HepG2 (cell line): ENCODE measurements around the gene ARFGEF2. TPM values are rescaled to one million over a fixed set of nuclear protein-coding genes. Genes with fewer than 3 reads are reported as not detected.

Experiments
- DMTF1 ChIP-seq: sonication (generic); formaldehyde crosslinking; IDR thresholded peaks from 2 replicates; pipeline ENCODE4 v1.4.0; 2020; ENCODE audit warnings: mild to moderate bottlenecking, missing genetic modification reagents
- ESRRA ChIP-seq: sonication (generic); formaldehyde crosslinking; IDR thresholded peaks from 2 replicates; pipeline ENCODE4 v1.5.1; 2020; ENCODE audit warnings: mild to moderate bottlenecking, low read depth, missing genetic modification reagents
- FOXA3 ChIP-seq: IDR thresholded peaks from 2 replicates; pipeline ENCODE4 v1.6.1; 2016; ENCODE audit warnings: missing genetic modification reagents, missing compliant biosample characterization
- HDAC2 ChIP-seq: sonication (generic); formaldehyde crosslinking; IDR thresholded peaks from 2 replicates; pipeline ENCODE4 v1.4.0; 2020; ENCODE audit warnings: missing genetic modification reagents
- HNRNPK ChIP-seq: fragments of 200-400 bp; formaldehyde crosslinking; IDR thresholded peaks from 2 replicates; pipeline ENCODE4 v1.6.1; 2018; ENCODE audit warnings: low read length, low read depth, moderate library complexity, mild to moderate bottlenecking; ENCODE audit not compliant: poor library complexity, severe bottlenecking
- KDM6A ChIP-seq: IDR thresholded peaks from 2 replicates; pipeline ENCODE4 v1.6.1; 2016; ENCODE audit warnings: low read depth
- KLF12 ChIP-seq: sonication (generic); formaldehyde crosslinking; IDR thresholded peaks from 2 replicates; pipeline ENCODE4 v1.4.0; 2020; ENCODE audit warnings: missing genetic modification reagents, borderline replicate concordance
- MED13 ChIP-seq: sonication (generic); formaldehyde crosslinking; IDR thresholded peaks from 2 replicates; pipeline ENCODE4 v1.5.0; 2020; ENCODE audit warnings: missing genetic modification reagents
- NFYB ChIP-seq: sonication (generic); formaldehyde crosslinking; IDR thresholded peaks from 2 replicates; pipeline ENCODE4 v1.4.0; 2020; ENCODE audit warnings: missing genetic modification reagents
- PCBP1 ChIP-seq: fragments of 200-400 bp; formaldehyde crosslinking; IDR thresholded peaks from 2 replicates; pipeline ENCODE4 v1.6.1; 2017; ENCODE audit warnings: mild to moderate bottlenecking, low read depth, low read length, borderline replicate concordance
- THAP11 ChIP-seq: IDR thresholded peaks from 2 replicates; pipeline ENCODE4 v1.6.1; 2016; ENCODE audit warnings: missing biosample characterization, missing genetic modification reagents
- U2AF1 ChIP-seq: fragments of 200-400 bp; formaldehyde crosslinking; optimal IDR thresholded peaks from 2 replicates; pipeline ENCODE3; 2017; ENCODE audit warnings: mild to moderate bottlenecking, low read depth, low read length
- ZNF235 ChIP-seq: sonication (generic); formaldehyde crosslinking; IDR thresholded peaks from 2 replicates; pipeline ENCODE4 v1.8.1; 2023; ENCODE audit warnings: mild to moderate bottlenecking, missing genetic modification reagents, borderline replicate concordance
- ZNF318 ChIP-seq: sonication (generic); formaldehyde crosslinking; IDR thresholded peaks from 2 replicates; pipeline ENCODE4 v1.4.0; 2020; ENCODE audit warnings: mild to moderate bottlenecking, missing genetic modification reagents
- ZNF788 ChIP-seq: sonication (generic); formaldehyde crosslinking; IDR thresholded peaks from 2 replicates; pipeline ENCODE4 v1.5.0; 2020; ENCODE audit warnings: mild to moderate bottlenecking, missing genetic modification reagents, borderline replicate concordance
- ZNF83 ChIP-seq: sonication (generic); formaldehyde crosslinking; IDR thresholded peaks from 2 replicates; pipeline ENCODE4 v1.4.0; 2020; ENCODE audit warnings: missing genetic modification reagents, mild to moderate bottlenecking, borderline replicate concordance
- ZSCAN21 ChIP-seq: sonication (generic); formaldehyde crosslinking; IDR thresholded peaks from 2 replicates; pipeline ENCODE4 v1.8.0; 2022; ENCODE audit warnings: mild to moderate bottlenecking, missing genetic modification reagents, moderate library complexity, borderline replicate concordance
- ZZZ3 ChIP-seq: sonication (generic); formaldehyde crosslinking; IDR thresholded peaks from 2 replicates; pipeline ENCODE4 v1.4.0; 2020; ENCODE audit warnings: missing genetic modification reagents, mild to moderate bottlenecking, borderline replicate concordance
- polyA plus RNA-seq, 8 experiments: library from polyadenylated mRNA; depleted of rRNA in 3 of 8; stranded (reverse) in 7 of 8; unstranded in 1 of 8; fragments of >200 nt; fragmentation: Illumina TruSeq in 4 of 8; extraction: Trizol in 4 of 8; gene quantifications; 2 replicates each; pipeline versions ENCODE4 v1.2.1 to v1.2.3, GENCODE V29; 2011 to 2016; ENCODE audit warnings: low read depth in 4 of 8, missing spikeins in 1 of 8, mixed read lengths in 1 of 8; ENCODE audit not compliant: insufficient read depth in 1 of 8
- total RNA-seq, 5 experiments: library from RNA; depleted of rRNA; stranded (reverse); fragments of >200 nt; fragmentation: Illumina TruSeq; extraction: Trizol; gene quantifications; 2 replicates each; pipeline ENCODE4 v1.2.3, GENCODE V29; 2016; ENCODE audit warnings: low read depth in 1 of 5

The ARFGEF2 gene
- total and polyA plus RNA-seq, 2 of the 13 experiments (the other 11 are each of a cell fraction or from before 2014, with no cell fraction given), result 44.0 to 60.8 TPM

DNA sequence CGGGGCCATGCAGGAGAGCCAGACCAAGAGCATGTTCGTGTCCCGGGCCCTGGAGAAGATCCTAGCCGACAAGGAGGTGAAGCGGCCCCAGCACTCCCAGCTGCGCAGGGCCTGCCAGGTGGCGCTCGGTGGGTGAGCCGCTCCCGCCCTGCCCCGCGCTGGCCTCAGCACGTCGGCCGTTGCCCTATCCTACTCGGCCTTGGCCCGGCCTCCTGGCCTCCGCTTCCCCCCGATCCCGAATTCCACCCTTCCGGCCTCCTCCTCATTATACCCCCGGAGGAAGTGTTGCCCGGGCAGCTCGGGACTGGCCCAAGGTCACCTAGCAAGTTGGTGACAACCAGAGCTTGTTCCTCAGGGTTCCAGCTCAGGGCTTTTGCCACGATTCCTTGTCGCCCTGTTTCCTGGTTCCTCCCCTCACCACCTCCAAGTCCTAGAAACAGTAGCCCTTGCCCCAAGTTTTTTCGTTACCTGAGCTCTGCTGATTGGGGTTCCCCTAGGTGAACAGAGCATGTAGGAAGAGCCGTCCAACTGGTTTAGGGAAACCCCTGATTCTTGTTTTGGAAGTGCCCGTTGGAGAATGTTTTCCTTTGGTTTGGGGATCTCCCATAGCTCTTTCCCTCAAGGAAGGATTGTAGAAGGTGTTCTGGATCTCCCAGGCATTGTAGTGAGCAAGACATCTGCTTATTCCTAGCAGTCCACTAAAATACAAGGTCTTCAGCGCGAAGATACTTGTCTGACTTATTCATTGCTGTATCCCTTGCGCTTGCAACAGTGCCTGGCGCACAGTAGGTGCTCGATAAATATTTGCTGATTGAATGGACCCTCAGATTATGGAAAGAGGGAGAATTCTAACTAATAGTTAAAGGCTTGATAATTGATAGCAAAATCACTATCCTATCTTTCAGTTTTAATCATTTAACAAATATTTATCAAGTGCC is 641 bp downstream of the ARFGEF2 start (continued):
- TF ChIP-seq ZNF318 (CRISPR knock-in tag) (0 out of 2 replicates have a peak, but pooled peaks have one; percentile 62), HNRNPK (peak; percentile 0), KLF12 (CRISPR knock-in tag) (peak; percentile 33; the same call in 1 of the 2 replicates), KDM6A (peak; percentile 27; the same call in 1 of the 2 replicates), ESRRA (CRISPR knock-in tag) (peak; percentile 55), MED13 (CRISPR knock-in tag) (peak; percentile 75), NFYB (no peak), THAP11 (0 out of 2 replicates have a peak, but pooled peaks have one; percentile 8), ZSCAN21 (CRISPR knock-in tag) (peak; percentile 92), ZNF788 (CRISPR knock-in tag) (peak; percentile 73), ZZZ3 (CRISPR knock-in tag) (peak; percentile 82; the same call in 1 of the 2 replicates), DMTF1 (peak; percentile 95; the same call in 1 of the 2 replicates), U2AF1 (peak; percentile 26), FOXA3 (CRISPR knock-in tag) (no peak), PCBP1 (no peak), ZNF83 (CRISPR knock-in tag) (0 out of 2 replicates have a peak, but pooled peaks have one; percentile 19), HDAC2 (CRISPR knock-in tag) (peak; percentile 47; the same call in 1 of the 2 replicates), ZNF235 (CRISPR knock-in tag) (0 out of 2 replicates have a peak, but pooled peaks have one; percentile 68)
